Neural cell (in vitro differentiated cells): ENCODE data around the gene PPM1L.

Source experiments
- EP300 ChIP-seq: fragments of 450-650 bp; conservative IDR thresholded peaks from 2 replicates; pipeline ENCODE4 v1.6.1; 2014; ENCODE audit warnings: antibody characterized with exemption, mild to moderate bottlenecking, moderate library complexity; ENCODE audit not compliant: poor library complexity, severe bottlenecking
- EZH2 ChIP-seq: fragments of 200-600, 300-800 bp; shearing (Covaris generic), sonication (generic); IDR thresholded peaks from 2 replicates; pipeline ENCODE4 v1.6.1; 2014; ENCODE audit warnings: antibody characterized with exemption, low read length, borderline replicate concordance, mild to moderate bottlenecking; ENCODE audit not compliant: insufficient read depth, poor library complexity, severe bottlenecking
- POLR2AphosphoS5 ChIP-seq: IDR thresholded peaks from 2 replicates; pipeline ENCODE4 v1.6.1; 2012
- TF ChIP-seq, protein P1 (sequence below): fragments of 450-650 bp; IDR thresholded peaks from 2 replicates; pipeline ENCODE4 v1.5.1; 2014; ENCODE audit warnings: antibody characterized with exemption, mild to moderate bottlenecking, moderate library complexity; ENCODE audit not compliant: poor library complexity, severe bottlenecking

DNA sequence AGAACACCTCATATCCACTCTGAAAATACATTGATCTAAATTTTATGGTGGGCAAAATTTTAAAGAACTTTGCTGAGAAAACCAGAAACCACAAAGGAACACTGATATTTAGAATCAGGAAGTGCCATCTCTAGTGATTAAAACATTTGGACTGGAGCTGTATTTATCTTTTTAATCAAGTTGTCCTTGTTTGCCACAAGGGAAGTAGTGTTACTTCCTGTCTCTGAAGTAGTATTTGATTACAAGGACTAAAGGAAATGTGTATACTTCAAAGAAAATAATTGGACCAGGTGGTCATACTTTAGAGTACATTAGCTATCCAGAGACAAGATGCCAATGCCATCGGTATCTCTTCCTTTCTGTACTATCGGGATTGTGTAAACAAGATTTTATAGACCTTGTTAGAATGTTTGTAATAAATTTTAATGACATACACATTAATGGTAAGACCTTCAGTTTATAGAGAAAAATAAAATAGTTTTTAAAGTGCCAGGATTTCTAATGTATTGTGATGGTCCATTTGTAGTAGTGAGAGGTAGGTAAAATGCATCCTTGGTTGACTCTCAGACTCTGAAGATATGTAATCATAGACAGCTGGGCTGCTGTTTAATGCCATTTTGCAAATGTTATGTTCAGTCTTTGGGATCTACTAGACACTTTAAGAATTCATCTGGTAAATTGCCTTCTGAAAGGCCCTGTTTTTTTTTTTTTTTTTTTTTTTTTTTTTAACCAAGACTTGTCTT is 217.2 kb downstream of the PPM1L start:
- TF ChIP-seq, protein P1, sequence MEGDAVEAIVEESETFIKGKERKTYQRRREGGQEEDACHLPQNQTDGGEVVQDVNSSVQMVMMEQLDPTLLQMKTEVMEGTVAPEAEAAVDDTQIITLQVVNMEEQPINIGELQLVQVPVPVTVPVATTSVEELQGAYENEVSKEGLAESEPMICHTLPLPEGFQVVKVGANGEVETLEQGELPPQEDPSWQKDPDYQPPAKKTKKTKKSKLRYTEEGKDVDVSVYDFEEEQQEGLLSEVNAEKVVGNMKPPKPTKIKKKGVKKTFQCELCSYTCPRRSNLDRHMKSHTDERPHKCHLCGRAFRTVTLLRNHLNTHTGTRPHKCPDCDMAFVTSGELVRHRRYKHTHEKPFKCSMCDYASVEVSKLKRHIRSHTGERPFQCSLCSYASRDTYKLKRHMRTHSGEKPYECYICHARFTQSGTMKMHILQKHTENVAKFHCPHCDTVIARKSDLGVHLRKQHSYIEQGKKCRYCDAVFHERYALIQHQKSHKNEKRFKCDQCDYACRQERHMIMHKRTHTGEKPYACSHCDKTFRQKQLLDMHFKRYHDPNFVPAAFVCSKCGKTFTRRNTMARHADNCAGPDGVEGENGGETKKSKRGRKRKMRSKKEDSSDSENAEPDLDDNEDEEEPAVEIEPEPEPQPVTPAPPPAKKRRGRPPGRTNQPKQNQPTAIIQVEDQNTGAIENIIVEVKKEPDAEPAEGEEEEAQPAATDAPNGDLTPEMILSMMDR: no peak
- TF ChIP-seq POLR2AphosphoS5: no peak
- no peak for TF ChIP-seq EP300
- no peak for TF ChIP-seq EZH2
